ENCODE measurements around the gene PRPF6.

GRCh38 chr20:64009811-64010387 lies 29.0 kb downstream of the PRPF6 start:
- TF ChIP-seq EZH2 (IDR thresholded peaks at IDR 0.05; ENCODE audit: insufficient read depth, low read length) (no peak), CTCF (IDR thresholded peaks at IDR 0.05; ENCODE audit: insufficient read depth, low read depth, low read length) (no peak)
